H9 (cell line): ENCODE measurements around the gene PSPN. TPM values are rescaled to one million over a fixed set of nuclear protein-coding genes. Genes with fewer than 3 reads are reported as not detected.
"Not testable (repeated sequence)": the region's sequence is repeated elsewhere in the genome, so short reads cannot be mapped to it uniquely, and the experiment has no call there.

Experiments used
- DNase-seq: peaks from one replicate; pipeline ENCODE4 v3.0.0-alpha.2; 2017
- H2AFZ ChIP-seq: one replicate; pipeline ENCODE4 v1.6.1; 2013; ENCODE audit warnings: mild to moderate bottlenecking, low read length, control low read depth, moderate library complexity
- H2AK5ac ChIP-seq: 2 replicates; pipeline ENCODE4 v1.6.1; 2013; ENCODE audit warnings: low read length, control low read depth, mixed read lengths; ENCODE audit not compliant: insufficient read length
- H2BK120ac ChIP-seq: one replicate; pipeline ENCODE4 v1.6.1; 2013; ENCODE audit warnings: low read depth, mild to moderate bottlenecking, low read length, control low read depth, inconsistent platforms; ENCODE audit not compliant: poor library complexity, severe bottlenecking
- H2BK12ac ChIP-seq: 2 replicates; pipeline ENCODE4 v1.6.1; 2013; ENCODE audit warnings: low read length, control low read depth, mixed read lengths, low read depth; ENCODE audit not compliant: insufficient read length
- H2BK15ac ChIP-seq: 2 replicates; pipeline ENCODE4 v1.6.1; 2013; ENCODE audit warnings: low read depth, low read length, control low read depth
- H2BK20ac ChIP-seq: one replicate; pipeline ENCODE4 v1.6.1; 2013; ENCODE audit warnings: low read depth, mild to moderate bottlenecking, low read length, control low read depth, inconsistent platforms; ENCODE audit not compliant: poor library complexity, severe bottlenecking
- H2BK5ac ChIP-seq: 2 replicates; pipeline ENCODE4 v1.6.1; 2013; ENCODE audit warnings: low read length, control low read depth, mixed read lengths; ENCODE audit not compliant: insufficient read length
- H3K14ac ChIP-seq: 2 replicates; pipeline ENCODE4 v1.6.1; 2013; ENCODE audit warnings: low read length, control low read depth; ENCODE audit not compliant: insufficient read depth
- H3K18ac ChIP-seq: 2 replicates; pipeline ENCODE4 v1.6.1; 2013; ENCODE audit warnings: low read depth, mild to moderate bottlenecking, mixed read lengths, low read length, control low read depth; ENCODE audit not compliant: insufficient read length
- H3K23ac ChIP-seq: 2 replicates; pipeline ENCODE4 v1.6.1; 2013; ENCODE audit warnings: low read length, control low read depth, mixed read lengths, low read depth; ENCODE audit not compliant: insufficient read length
- H3K23me2 ChIP-seq: 2 replicates; pipeline ENCODE4 v1.6.1; 2013; ENCODE audit warnings: low read depth, mild to moderate bottlenecking, mixed read lengths, low read length, control low read depth; ENCODE audit not compliant: insufficient read length, poor library complexity, severe bottlenecking
- H3K27ac ChIP-seq: 2 replicates; pipeline ENCODE4 v1.5.1; 2013; ENCODE audit warnings: low read length, control low read depth, mixed read lengths, low read depth; ENCODE audit not compliant: insufficient read length
- H3K27me3 ChIP-seq: 2 replicates; pipeline ENCODE4 v1.6.1; 2013; ENCODE audit warnings: low read length, control low read depth, inconsistent platforms; ENCODE audit not compliant: insufficient read depth
- H3K4ac ChIP-seq: 2 replicates; pipeline ENCODE4 v1.6.1; 2013; ENCODE audit warnings: low read depth, mild to moderate bottlenecking, control low read depth, inconsistent platforms, low read length, moderate library complexity
- H3K4me1 ChIP-seq: 2 replicates; pipeline ENCODE4 v1.6.1; 2013; ENCODE audit warnings: low read length, control low read depth, inconsistent platforms; ENCODE audit not compliant: insufficient read depth
- H3K4me2 ChIP-seq: 2 replicates; pipeline ENCODE4 v1.6.1; 2013; ENCODE audit warnings: low read length, control low read depth, mixed read lengths; ENCODE audit not compliant: insufficient read length, insufficient read depth
- H3K56ac ChIP-seq: 2 replicates; pipeline ENCODE4 v1.6.1; 2013; ENCODE audit warnings: low read depth, mild to moderate bottlenecking, mixed read lengths, low read length, control low read depth; ENCODE audit not compliant: insufficient read length
- H3K79me1 ChIP-seq: 2 replicates; pipeline ENCODE4 v1.6.1; 2013; ENCODE audit warnings: low read depth, mild to moderate bottlenecking, moderate library complexity, low read length, control low read depth, inconsistent platforms; ENCODE audit not compliant: insufficient read depth, poor library complexity, severe bottlenecking
- H3K79me2 ChIP-seq: 2 replicates; pipeline ENCODE4 v1.6.1; 2013; ENCODE audit warnings: low read length, control low read depth, inconsistent platforms; ENCODE audit not compliant: insufficient read depth
- H3K9ac ChIP-seq: 2 replicates; pipeline ENCODE4 v1.6.1; 2013; ENCODE audit warnings: low read length, control low read depth, mixed read lengths; ENCODE audit not compliant: insufficient read length; ENCODE audit errors: extremely low read depth
- H3K9me3 ChIP-seq: one replicate; pipeline ENCODE4 v1.6.1; 2013; ENCODE audit warnings: low read depth, low read length, inconsistent platforms; ENCODE audit not compliant: control insufficient read depth
- H3T11ph ChIP-seq: one replicate; pipeline ENCODE4 v1.6.1; 2013; ENCODE audit warnings: mild to moderate bottlenecking, low read length, control low read depth, inconsistent platforms
- H4K20me1 ChIP-seq: one replicate; pipeline ENCODE4 v1.6.1; 2013; ENCODE audit not compliant: control insufficient read depth, insufficient read length, insufficient read depth
- H4K5ac ChIP-seq: 2 replicates; pipeline ENCODE4 v1.6.1; 2013; ENCODE audit warnings: low read depth, mild to moderate bottlenecking, mixed read lengths, low read length, control low read depth; ENCODE audit not compliant: insufficient read length
- H4K8ac ChIP-seq: replicated peaks from 2 replicates; pipeline ENCODE4 v1.6.1; 2013; ENCODE audit warnings: low read length, control low read depth, mixed read lengths, low read depth; ENCODE audit not compliant: insufficient read length
- H4K91ac ChIP-seq: 2 replicates; pipeline ENCODE4 v1.6.1; 2013; ENCODE audit warnings: low read depth, mild to moderate bottlenecking, moderate library complexity, mixed read lengths, low read length, control low read depth; ENCODE audit not compliant: insufficient read length
- H3K27ac Mint-ChIP-seq, 3 experiments: 2 replicates in 2 of 3; 3 replicates in 1 of 3; pipeline ENCODE4 v1.8.0; 2020 to 2021; ENCODE audit warnings: mixed read lengths in 3 of 3, mild to moderate bottlenecking in 1 of 3, moderate library complexity in 1 of 3
- H3K27me3 Mint-ChIP-seq: 2 replicates; pipeline ENCODE4 v1.8.0; 2021; ENCODE audit warnings: low read depth, mild to moderate bottlenecking, moderate library complexity, mixed read lengths
- H3K36me3 Mint-ChIP-seq, 3 experiments: 2 replicates in 2 of 3; 3 replicates in 1 of 3; pipeline ENCODE4 v1.8.0; 2020 to 2021; ENCODE audit warnings: low read depth in 3 of 3, mixed read lengths in 3 of 3; ENCODE audit not compliant: insufficient read depth in 1 of 3
- H3K4me1 Mint-ChIP-seq, 2 experiments: 2 replicates each; pipeline ENCODE4 v1.8.0; 2020; ENCODE audit warnings: mixed read lengths in 2 of 2
- H3K4me3 Mint-ChIP-seq, 2 experiments: 2 replicates in 1 of 2; 3 replicates in 1 of 2; pipeline ENCODE4 v1.8.0; 2020 to 2021; ENCODE audit warnings: mild to moderate bottlenecking in 2 of 2, mixed read lengths in 2 of 2, moderate library complexity in 1 of 2
- H3K9me3 Mint-ChIP-seq, 2 experiments: 2 replicates in 1 of 2; 3 replicates in 1 of 2; pipeline ENCODE4 v1.8.0; 2020; ENCODE audit warnings: mild to moderate bottlenecking in 2 of 2, mixed read lengths in 2 of 2, moderate library complexity in 1 of 2
- WGBS: extraction: QIAGEN DNeasy Blood & Tissue Kit; methylation state at CpG from one replicate; pipeline ENCODE4 v1.1.7; 2013; ENCODE audit warnings: missing lambda C conversion rate, low lambda C conversion rate, mixed read lengths; ENCODE audit not compliant: insufficient read length; ENCODE audit errors: extremely low coverage; 5-methylcytosine and 5-hydroxymethylcytosine counted together
- total RNA-seq: library from RNA; stranded (reverse); gene quantifications from 2 replicates; pipeline ENCODE4 v1.2.1, GENCODE V29; 2021
- TF ChIP-seq, protein P1 (sequence below): fragments of 200-600 bp; sonication (generic); conservative IDR thresholded peaks from 3 replicates; pipeline ENCODE4 v1.8.0; 2021; ENCODE audit warnings: antibody characterized with exemption, mild to moderate bottlenecking

The PSPN gene
- total RNA-seq, 1 experiment from 2014 or later = 2.1 TPM

DNA sequence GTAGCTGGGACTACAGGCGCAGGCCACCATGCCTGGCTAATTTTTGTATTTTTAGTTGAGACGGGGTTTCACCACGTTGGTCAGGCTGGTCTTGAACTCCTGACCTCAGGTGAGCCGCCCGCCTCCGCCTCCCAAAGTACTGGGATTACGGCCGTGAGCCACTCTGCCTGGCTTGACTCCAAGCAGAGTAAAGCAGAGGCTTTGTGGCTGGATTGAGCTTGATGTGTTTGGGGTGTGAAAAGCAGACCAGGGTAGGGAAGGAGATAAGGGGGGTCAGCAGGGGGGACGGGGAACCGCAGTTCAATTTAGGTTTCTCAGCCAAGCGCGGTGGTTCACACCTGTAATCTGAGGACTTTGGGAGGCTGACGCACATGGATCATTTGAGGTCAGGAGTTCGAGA lies 18.6 kb downstream of the PSPN start:
- H4K20me1 ChIP-seq = no peaks in the 10 kb centered on the region
- no peaks in the 10 kb centered on the region for H3K36me3 Mint-ChIP-seq
- TF ChIP-seq, protein P1, sequence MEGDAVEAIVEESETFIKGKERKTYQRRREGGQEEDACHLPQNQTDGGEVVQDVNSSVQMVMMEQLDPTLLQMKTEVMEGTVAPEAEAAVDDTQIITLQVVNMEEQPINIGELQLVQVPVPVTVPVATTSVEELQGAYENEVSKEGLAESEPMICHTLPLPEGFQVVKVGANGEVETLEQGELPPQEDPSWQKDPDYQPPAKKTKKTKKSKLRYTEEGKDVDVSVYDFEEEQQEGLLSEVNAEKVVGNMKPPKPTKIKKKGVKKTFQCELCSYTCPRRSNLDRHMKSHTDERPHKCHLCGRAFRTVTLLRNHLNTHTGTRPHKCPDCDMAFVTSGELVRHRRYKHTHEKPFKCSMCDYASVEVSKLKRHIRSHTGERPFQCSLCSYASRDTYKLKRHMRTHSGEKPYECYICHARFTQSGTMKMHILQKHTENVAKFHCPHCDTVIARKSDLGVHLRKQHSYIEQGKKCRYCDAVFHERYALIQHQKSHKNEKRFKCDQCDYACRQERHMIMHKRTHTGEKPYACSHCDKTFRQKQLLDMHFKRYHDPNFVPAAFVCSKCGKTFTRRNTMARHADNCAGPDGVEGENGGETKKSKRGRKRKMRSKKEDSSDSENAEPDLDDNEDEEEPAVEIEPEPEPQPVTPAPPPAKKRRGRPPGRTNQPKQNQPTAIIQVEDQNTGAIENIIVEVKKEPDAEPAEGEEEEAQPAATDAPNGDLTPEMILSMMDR = no peak

DNA sequence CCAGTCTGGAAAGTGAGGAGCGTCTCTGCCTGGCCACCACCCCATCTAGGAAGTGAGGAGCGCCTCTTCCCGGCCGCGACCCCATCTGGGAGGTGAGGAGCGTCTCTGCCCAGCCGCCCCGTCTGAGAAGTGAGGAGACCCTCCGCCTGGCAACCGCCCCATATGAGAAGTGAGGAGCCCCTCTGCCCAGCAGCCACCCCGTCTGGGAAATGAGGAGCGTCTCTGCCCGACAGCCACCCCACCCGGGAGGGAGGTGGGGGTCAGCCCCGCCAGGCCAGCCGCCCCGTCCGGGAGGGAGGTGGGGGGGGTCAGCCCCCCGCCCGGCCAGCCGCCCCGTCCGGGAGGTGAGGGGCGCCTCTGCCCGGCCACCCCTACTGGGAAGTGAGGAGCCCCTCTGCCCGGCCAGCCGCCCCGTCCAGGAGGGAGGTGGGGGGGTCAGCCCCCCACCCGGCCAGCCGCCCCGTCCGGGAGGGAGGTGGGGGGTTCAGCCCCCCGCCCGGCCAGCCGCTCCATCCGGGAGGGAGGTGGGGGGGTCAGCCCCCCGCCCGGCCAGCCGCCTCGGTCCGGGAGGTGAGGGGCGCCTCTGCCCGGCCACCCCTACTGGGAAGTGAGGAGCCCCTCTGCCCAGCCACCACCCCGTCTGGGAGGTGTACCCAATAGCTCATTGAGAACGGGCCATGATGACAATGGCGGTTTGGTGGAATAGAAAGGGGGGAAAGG lies 20.3 kb downstream of the PSPN start:
- not testable (repeated sequence) for H3K23me2 ChIP-seq, H3T11ph ChIP-seq, H4K20me1 ChIP-seq, H3K36me3 Mint-ChIP-seq, H3K79me2 ChIP-seq, H3K18ac ChIP-seq, H2BK20ac ChIP-seq, H3K4me3 Mint-ChIP-seq, DNase-seq, H2BK5ac ChIP-seq, H3K4me2 ChIP-seq, H3K23ac ChIP-seq, H3K4ac ChIP-seq, H3K14ac ChIP-seq, H2AFZ ChIP-seq, H4K91ac ChIP-seq, H3K9me3 ChIP-seq, H4K5ac ChIP-seq, H2BK120ac ChIP-seq, H4K8ac ChIP-seq, H3K4me1 Mint-ChIP-seq, H3K9ac ChIP-seq, H3K27me3 ChIP-seq, H3K4me1 ChIP-seq, H3K56ac ChIP-seq, H2BK12ac ChIP-seq, H2BK15ac ChIP-seq, H2AK5ac ChIP-seq, H3K27ac ChIP-seq, H3K27ac Mint-ChIP-seq, H3K27me3 Mint-ChIP-seq, H3K79me1 ChIP-seq
- peaks cover 5 to 14% of the 10 kb centered on the region in 2 experiments; a peak in 2 of 5 replicates for H3K9me3 Mint-ChIP-seq
- WGBS = no CpG with 5 or more reads among the region's 46 CpGs

More for the DNA sequence above, 18.6 kb downstream of the PSPN start:
- Histone ChIP-seq H3K79me2 (no peaks in the 10 kb centered on the region), H2BK5ac (no peak overlapping the region), H3K14ac (no peak overlapping the region), H2BK15ac (no peak overlapping the region), H3K79me1 (no peaks in the 10 kb centered on the region), H4K91ac (no peak overlapping the region), H3T11ph (no peak overlapping the region), H3K4me1 (no peaks in the 10 kb centered on the region), H4K5ac (no peak overlapping the region), H3K4ac (no peak overlapping the region), H3K23ac (no peak overlapping the region), H3K27ac (no peak overlapping the region), H3K4me2 (no peak overlapping the region), H3K18ac (no peak overlapping the region), H2BK20ac (no peak overlapping the region), H3K9me3 (no peaks in the 10 kb centered on the region), H2AK5ac (no peak overlapping the region), H3K9ac (no peak overlapping the region), H3K56ac (no peak overlapping the region), H3K23me2 (peaks cover 5% of the 10 kb centered on the region), H2BK12ac (no peak overlapping the region), H2AFZ (no peak overlapping the region), H4K8ac (no peak overlapping the region), H3K27me3 (no peaks in the 10 kb centered on the region), H2BK120ac (no peak overlapping the region)
- DNase-seq = no peak
- no peak overlapping the region for H3K4me3 Mint-ChIP-seq
- peaks cover 3% of the 10 kb centered on the region for H3K27me3 Mint-ChIP-seq
- no peak overlapping the region for H3K27ac Mint-ChIP-seq
- no CpG with 5 or more reads among the region's 14 CpGs for WGBS
- peaks cover 5 to 12% of the 10 kb centered on the region in 2 experiments; a peak in 2 of 5 replicates for H3K9me3 Mint-ChIP-seq
- peaks cover under 1 to 8% of the 10 kb centered on the region in 2 experiments; a peak in 3 of 4 replicates for H3K4me1 Mint-ChIP-seq
